Endodermal cell (in vitro differentiated cells): Measurements from ENCODE around the gene PHOSPHO2. TPM values are rescaled to one million over a fixed set of nuclear protein-coding genes. Genes with fewer than 3 reads are reported as not detected.

ENCODE experiments used
- DNase-seq: peaks from one replicate; pipeline ENCODE4 v3.0.0-alpha.2; 2017
- H3K27ac ChIP-seq: 2 replicates; pipeline ENCODE4 v1.5.1; 2013; ENCODE audit warnings: mild to moderate bottlenecking, low read depth, low read length, moderate library complexity
- H3K27me3 ChIP-seq: 2 replicates; pipeline ENCODE4 v1.6.1; 2013; ENCODE audit warnings: mild to moderate bottlenecking, low read length, moderate library complexity; ENCODE audit not compliant: insufficient read depth, control insufficient read depth, poor library complexity, severe bottlenecking
- H3K36me3 ChIP-seq: 2 replicates; pipeline ENCODE4 v1.7.0; 2013; ENCODE audit warnings: mild to moderate bottlenecking, low read length, moderate library complexity; ENCODE audit not compliant: control insufficient read depth, insufficient read depth
- H3K4me1 ChIP-seq: one replicate; pipeline ENCODE4 v1.7.0; 2013; ENCODE audit warnings: low read length; ENCODE audit not compliant: control insufficient read depth, insufficient read depth
- H3K4me3 ChIP-seq: 2 replicates; pipeline ENCODE4 v1.5.1; 2013; ENCODE audit warnings: mild to moderate bottlenecking, low read length, moderate library complexity
- H3K9ac ChIP-seq: 2 replicates; pipeline ENCODE4 v1.6.1; 2013; ENCODE audit warnings: mild to moderate bottlenecking, low read length, moderate library complexity; ENCODE audit not compliant: poor library complexity, severe bottlenecking; ENCODE audit errors: extremely low read depth
- H3K9me3 ChIP-seq: 2 replicates; pipeline ENCODE4 v1.6.1; 2013; ENCODE audit warnings: mild to moderate bottlenecking, low read length, moderate library complexity; ENCODE audit not compliant: control insufficient read depth
- H3K27ac Mint-ChIP-seq: 2 replicates; pipeline ENCODE4 v1.8.0; 2020; ENCODE audit warnings: mixed read lengths
- H3K27me3 Mint-ChIP-seq: 2 replicates; pipeline ENCODE4 v1.8.0; 2021; ENCODE audit warnings: mild to moderate bottlenecking, mixed read lengths; ENCODE audit not compliant: insufficient read depth
- H3K36me3 Mint-ChIP-seq: 2 replicates; pipeline ENCODE4 v1.8.0; 2020; ENCODE audit warnings: low read depth, mixed read lengths
- H3K4me1 Mint-ChIP-seq: 2 replicates; pipeline ENCODE4 v1.8.0; 2020; ENCODE audit warnings: mixed read lengths
- H3K4me3 Mint-ChIP-seq: 2 replicates; pipeline ENCODE4 v1.8.0; 2020; ENCODE audit warnings: mild to moderate bottlenecking, moderate library complexity, mixed read lengths
- H3K9me3 Mint-ChIP-seq: 2 replicates; pipeline ENCODE4 v1.8.0; 2020; ENCODE audit warnings: mild to moderate bottlenecking, mixed read lengths
- WGBS, 2 experiments: methylation state at CpG; one replicate each; pipeline versions ENCODE4 v1.1.5 to v1.1.7; 2013; ENCODE audit warnings: missing lambda C conversion rate in 2 of 2, mixed read lengths in 1 of 2; ENCODE audit not compliant: insufficient coverage in 1 of 2, insufficient read length in 1 of 2; 5-methylcytosine and 5-hydroxymethylcytosine counted together
- total RNA-seq, 2 donors: library from RNA; stranded (reverse); fragmentation: NEBNext Ultra II Directional in 1 of 2; extraction: Animal tissue kit (Norgen Biotek cat#: 25700) in 1 of 2; gene quantifications; 2 replicates in 1 of 2; 3 replicates in 1 of 2; pipeline ENCODE4 v1.2.1, GENCODE V29; 2021
- TF ChIP-seq, protein P1 (sequence below): fragments of 200-600 bp; sonication (generic); conservative IDR thresholded peaks from 2 replicates; pipeline ENCODE4 v1.5.0; 2021; ENCODE audit warnings: antibody characterized with exemption, mild to moderate bottlenecking

PHOSPHO2 gene
- total RNA-seq, 2 donors from 2014 or later: 6.3 to 7.3 TPM

DNA sequence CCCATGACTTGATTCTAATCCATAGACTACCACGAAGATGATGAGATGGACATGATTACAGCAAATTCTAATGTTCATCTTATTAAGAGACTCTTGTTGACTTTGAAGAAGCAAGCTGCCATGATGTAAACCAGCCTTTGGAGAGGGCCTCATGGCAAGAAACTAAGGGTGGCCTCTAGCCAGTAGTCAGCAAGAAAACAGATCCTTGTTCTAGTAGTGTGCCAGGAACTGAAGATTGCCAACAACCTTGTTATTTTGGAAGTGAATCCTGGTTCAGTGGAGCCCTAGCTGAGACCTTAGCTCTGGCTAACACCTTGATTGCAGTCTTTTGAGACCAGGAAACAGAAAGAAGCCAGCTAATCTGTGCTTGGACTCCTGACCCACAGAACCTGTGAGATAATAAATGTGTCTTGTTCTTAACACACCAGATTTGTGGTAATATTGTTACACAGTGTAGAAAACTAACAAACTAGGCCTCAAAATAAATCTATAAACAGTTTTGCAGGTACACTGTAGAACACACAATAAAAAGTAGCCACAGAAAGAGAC lies 10.0 kb downstream of the PHOSPHO2 start:
- Histone ChIP-seq H3K4me3 (no peak overlapping the region), H3K27me3 (no peaks in the 10 kb centered on the region), H3K27ac (no peak overlapping the region), H3K36me3 (peaks cover 21% of the 10 kb centered on the region), H3K9me3 (no peaks in the 10 kb centered on the region), H3K9ac (no peak overlapping the region), H3K4me1 (no peaks in the 10 kb centered on the region)
- WGBS, 2 experiments: 86% methylated on average over 1 of the region's 1 CpG; no CpG with 5 or more reads in 1 of the 2 experiments
- TF ChIP-seq, protein P1, sequence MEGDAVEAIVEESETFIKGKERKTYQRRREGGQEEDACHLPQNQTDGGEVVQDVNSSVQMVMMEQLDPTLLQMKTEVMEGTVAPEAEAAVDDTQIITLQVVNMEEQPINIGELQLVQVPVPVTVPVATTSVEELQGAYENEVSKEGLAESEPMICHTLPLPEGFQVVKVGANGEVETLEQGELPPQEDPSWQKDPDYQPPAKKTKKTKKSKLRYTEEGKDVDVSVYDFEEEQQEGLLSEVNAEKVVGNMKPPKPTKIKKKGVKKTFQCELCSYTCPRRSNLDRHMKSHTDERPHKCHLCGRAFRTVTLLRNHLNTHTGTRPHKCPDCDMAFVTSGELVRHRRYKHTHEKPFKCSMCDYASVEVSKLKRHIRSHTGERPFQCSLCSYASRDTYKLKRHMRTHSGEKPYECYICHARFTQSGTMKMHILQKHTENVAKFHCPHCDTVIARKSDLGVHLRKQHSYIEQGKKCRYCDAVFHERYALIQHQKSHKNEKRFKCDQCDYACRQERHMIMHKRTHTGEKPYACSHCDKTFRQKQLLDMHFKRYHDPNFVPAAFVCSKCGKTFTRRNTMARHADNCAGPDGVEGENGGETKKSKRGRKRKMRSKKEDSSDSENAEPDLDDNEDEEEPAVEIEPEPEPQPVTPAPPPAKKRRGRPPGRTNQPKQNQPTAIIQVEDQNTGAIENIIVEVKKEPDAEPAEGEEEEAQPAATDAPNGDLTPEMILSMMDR: no peak
- Mint-ChIP-seq H3K27me3 (no peaks in the 10 kb centered on the region), H3K36me3 (peaks cover 24% of the 10 kb centered on the region), H3K4me3 (no peak overlapping the region), H3K27ac (no peak overlapping the region), H3K4me1 (no peaks in the 10 kb centered on the region), H3K9me3 (no peaks in the 10 kb centered on the region)
- peak; percentile 12 for DNase-seq

DNA sequence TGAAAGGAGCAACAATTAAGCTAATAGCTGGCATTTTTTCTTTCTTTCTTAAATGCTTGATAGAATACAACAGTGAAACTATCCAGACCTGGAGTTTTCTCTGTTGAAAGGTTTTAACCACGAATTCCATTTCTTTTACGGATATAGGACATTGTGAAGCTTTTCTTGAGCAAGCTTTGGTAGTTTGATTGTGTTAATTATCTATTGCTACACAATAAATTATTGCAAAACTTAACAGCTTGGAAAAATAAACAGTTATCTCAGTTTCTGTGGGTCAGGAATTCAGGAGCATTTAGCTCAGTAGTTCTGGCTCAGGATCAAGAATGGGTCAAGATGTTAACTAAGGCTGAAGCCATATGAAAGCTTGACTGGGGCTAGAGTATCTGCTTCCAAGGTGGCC lies 11.7 kb downstream of the PHOSPHO2 start:
- WGBS, 2 experiments: 100% methylated on average over 2 of the region's 2 CpGs
- no peaks in the 10 kb centered on the region for H3K9me3 Mint-ChIP-seq
- H3K9ac ChIP-seq: no peak overlapping the region
- TF ChIP-seq, protein P1: no peak
- peaks cover 18% of the 10 kb centered on the region for H3K36me3 ChIP-seq
- H3K4me1 Mint-ChIP-seq: no peaks in the 10 kb centered on the region
- H3K4me1 ChIP-seq: no peaks in the 10 kb centered on the region
- no peak for DNase-seq
- no peaks in the 10 kb centered on the region for H3K9me3 ChIP-seq
- no peak overlapping the region for H3K27ac Mint-ChIP-seq
- no peak overlapping the region for H3K4me3 Mint-ChIP-seq
- no peaks in the 10 kb centered on the region for H3K27me3 ChIP-seq
- H3K4me3 ChIP-seq: no peak overlapping the region
- H3K27me3 Mint-ChIP-seq: no peaks in the 10 kb centered on the region
- peaks cover 22% of the 10 kb centered on the region for H3K36me3 Mint-ChIP-seq
- no peak overlapping the region for H3K27ac ChIP-seq

DNA sequence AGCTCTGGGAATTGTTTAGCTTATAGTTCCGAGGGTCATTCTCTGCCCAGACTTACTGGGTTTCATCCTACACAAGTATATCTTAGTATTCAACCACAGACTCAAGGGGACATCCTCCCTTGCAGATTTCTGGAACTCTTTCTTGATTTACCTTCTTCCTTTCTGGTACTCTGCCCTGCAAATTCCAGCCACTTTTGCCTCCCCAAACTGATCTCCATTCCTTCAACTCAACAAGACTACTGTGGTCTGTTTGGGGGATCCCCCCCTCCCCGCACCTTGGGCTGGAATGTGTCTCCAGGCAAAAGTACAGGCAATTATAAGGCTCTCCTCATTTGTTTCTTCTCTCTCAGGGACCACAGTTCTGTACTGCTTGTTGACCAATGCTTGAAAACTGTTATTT lies 13.4 kb downstream of the PHOSPHO2 start:
- no peak overlapping the region for H3K27ac Mint-ChIP-seq
- H3K4me3 Mint-ChIP-seq: no peak overlapping the region
- Histone ChIP-seq H3K9ac (no peak overlapping the region), H3K4me1 (no peaks in the 10 kb centered on the region), H3K9me3 (peaks cover 9% of the 10 kb centered on the region), H3K4me3 (no peak overlapping the region), H3K36me3 (peaks cover 15% of the 10 kb centered on the region), H3K27ac (no peak overlapping the region), H3K27me3 (no peaks in the 10 kb centered on the region)
- no peak for DNase-seq
- peaks cover 27% of the 10 kb centered on the region for H3K36me3 Mint-ChIP-seq
- TF ChIP-seq, protein P1: no peak
- peaks cover 9% of the 10 kb centered on the region for H3K9me3 Mint-ChIP-seq
- no peaks in the 10 kb centered on the region for H3K4me1 Mint-ChIP-seq
- WGBS, 2 experiments: 64 to 92% methylated on average over 2 of the region's 2 CpGs
- H3K27me3 Mint-ChIP-seq: no peaks in the 10 kb centered on the region
